ENCODE measurements around the gene ABCA6.

Gene ABCA6

DNA sequence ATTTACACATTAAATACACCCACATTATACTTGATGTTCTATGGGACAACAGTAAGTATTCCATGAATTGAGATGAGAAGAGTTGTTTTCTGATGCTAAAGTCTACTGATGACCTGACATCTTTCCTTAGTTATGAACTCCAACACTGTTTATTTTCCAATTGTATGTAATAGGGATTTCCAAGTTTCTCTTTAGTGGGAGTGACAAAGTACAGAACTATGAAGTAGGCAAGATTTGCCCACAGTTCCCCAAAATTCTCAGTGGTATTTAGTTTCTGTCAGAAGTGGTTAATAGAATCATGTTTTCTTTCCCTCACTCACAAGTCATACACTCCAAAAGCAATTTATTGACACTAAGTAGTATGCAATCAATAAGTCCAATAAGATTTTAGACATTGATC, 22.5 kb upstream of the ABCA6 start (continued):
- no peak for TF ChIP-seq ZNF169 (tag by site-specific recombination; IDR thresholded peaks at IDR 0.05)
- no peak for TF ChIP-seq OVOL3 (tag by site-specific recombination; IDR thresholded peaks at IDR 0.05)
- TF ChIP-seq ZNF2 (tag by site-specific recombination; IDR thresholded peaks at IDR 0.05) = no peak
- no peak for TF ChIP-seq ZNF23 (tag by site-specific recombination; IDR thresholded peaks at IDR 0.05; ENCODE audit: borderline replicate concordance)
- TF ChIP-seq KLF8 (tag by site-specific recombination; IDR thresholded peaks at IDR 0.05) = no peak
- no peak for TF ChIP-seq ZNF354C (tag by site-specific recombination; IDR thresholded peaks at IDR 0.05; ENCODE audit: borderline replicate concordance, low read depth)
- TF ChIP-seq ZNF677 (tag by site-specific recombination; IDR thresholded peaks at IDR 0.05) = no peak

DNA sequence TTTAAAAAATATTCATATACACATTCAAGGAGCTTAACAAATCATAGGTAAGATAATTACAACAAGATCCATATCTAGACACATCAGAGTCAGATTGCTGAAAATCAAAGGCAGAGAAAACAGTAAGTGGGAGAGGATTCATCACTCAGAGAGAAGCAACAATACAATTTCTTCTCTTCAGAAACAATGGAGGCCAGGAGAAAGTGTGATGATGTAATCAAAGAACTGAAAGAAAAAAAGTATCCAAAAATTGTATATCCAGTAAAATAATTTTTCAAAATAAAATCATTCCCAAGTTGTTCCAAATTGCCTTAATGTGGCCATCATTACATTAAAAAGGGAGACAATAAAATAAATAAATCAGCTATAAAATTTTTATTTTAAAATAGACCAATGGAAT, 17.7 kb upstream of the ABCA6 start:
- TF ChIP-seq ZNF529 (tag by site-specific recombination; IDR thresholded peaks at IDR 0.05; ENCODE audit: insufficient replicate concordance) (no peak), OSR2 (tag by site-specific recombination; IDR thresholded peaks at IDR 0.05) (no peak), REPIN1 (tag by site-specific recombination; IDR thresholded peaks at IDR 0.05; ENCODE audit: low read depth) (no peak), ZNF366 (tag by site-specific recombination; conservative IDR thresholded peaks at IDR 0.05) (no peak), ZNF623 (tag by site-specific recombination; IDR thresholded peaks at IDR 0.05) (no peak), ZBTB7A (tag by site-specific recombination; IDR thresholded peaks at IDR 0.05; ENCODE audit: low read depth) (no peak), ZFP37 (tag by site-specific recombination; IDR thresholded peaks at IDR 0.05) (no peak), ZNF707 (tag by site-specific recombination; IDR thresholded peaks at IDR 0.05) (no peak), ZNF354C (tag by site-specific recombination; IDR thresholded peaks at IDR 0.05; ENCODE audit: borderline replicate concordance, low read depth) (no peak), SP7 (tag by site-specific recombination; IDR thresholded peaks at IDR 0.05) (no peak), ZSCAN23 (tag by site-specific recombination; IDR thresholded peaks at IDR 0.05) (no peak), ZBTB1 (tag by site-specific recombination; IDR thresholded peaks at IDR 0.05) (no peak), SP3 (tag by site-specific recombination; IDR thresholded peaks at IDR 0.05) (no peak), ZNF394 (tag by site-specific recombination; IDR thresholded peaks at IDR 0.05; ENCODE audit: borderline replicate concordance) (no peak), ZNF48 (tag by site-specific recombination; IDR thresholded peaks at IDR 0.05) (no peak), YY1 (tag by site-specific recombination; IDR thresholded peaks at IDR 0.05) (no peak), ZNF19 (tag by site-specific recombination; IDR thresholded peaks at IDR 0.05; ENCODE audit: low read depth) (no peak)
- TF ChIP-seq, protein P1, sequence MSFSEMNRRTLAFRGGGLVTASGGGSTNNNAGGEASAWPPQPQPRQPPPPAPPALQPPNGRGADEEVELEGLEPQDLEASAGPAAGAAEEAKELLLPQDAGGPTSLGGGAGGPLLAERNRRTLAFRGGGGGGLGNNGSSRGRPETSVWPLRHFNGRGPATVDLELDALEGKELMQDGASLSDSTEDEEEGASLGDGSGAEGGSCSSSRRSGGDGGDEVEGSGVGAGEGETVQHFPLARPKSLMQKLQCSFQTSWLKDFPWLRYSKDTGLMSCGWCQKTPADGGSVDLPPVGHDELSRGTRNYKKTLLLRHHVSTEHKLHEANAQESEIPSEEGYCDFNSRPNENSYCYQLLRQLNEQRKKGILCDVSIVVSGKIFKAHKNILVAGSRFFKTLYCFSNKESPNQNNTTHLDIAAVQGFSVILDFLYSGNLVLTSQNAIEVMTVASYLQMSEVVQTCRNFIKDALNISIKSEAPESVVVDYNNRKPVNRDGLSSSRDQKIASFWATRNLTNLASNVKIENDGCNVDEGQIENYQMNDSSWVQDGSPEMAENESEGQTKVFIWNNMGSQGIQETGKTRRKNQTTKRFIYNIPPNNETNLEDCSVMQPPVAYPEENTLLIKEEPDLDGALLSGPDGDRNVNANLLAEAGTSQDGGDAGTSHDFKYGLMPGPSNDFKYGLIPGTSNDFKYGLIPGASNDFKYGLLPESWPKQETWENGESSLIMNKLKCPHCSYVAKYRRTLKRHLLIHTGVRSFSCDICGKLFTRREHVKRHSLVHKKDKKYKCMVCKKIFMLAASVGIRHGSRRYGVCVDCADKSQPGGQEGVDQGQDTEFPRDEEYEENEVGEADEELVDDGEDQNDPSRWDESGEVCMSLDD (tag by site-specific recombination; IDR thresholded peaks at IDR 0.05) = no peak
- TF ChIP-seq, protein P2, sequence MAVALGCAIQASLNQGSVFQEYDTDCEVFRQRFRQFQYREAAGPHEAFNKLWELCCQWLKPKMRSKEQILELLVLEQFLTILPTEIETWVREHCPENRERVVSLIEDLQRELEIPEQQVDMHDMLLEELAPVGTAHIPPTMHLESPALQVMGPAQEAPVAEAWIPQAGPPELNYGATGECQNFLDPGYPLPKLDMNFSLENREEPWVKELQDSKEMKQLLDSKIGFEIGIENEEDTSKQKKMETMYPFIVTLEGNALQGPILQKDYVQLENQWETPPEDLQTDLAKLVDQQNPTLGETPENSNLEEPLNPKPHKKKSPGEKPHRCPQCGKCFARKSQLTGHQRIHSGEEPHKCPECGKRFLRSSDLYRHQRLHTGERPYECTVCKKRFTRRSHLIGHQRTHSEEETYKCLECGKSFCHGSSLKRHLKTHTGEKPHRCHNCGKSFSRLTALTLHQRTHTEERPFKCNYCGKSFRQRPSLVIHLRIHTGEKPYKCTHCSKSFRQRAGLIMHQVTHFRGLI (tag by site-specific recombination; IDR thresholded peaks at IDR 0.05) = no peak
- TF ChIP-seq, protein P3, sequence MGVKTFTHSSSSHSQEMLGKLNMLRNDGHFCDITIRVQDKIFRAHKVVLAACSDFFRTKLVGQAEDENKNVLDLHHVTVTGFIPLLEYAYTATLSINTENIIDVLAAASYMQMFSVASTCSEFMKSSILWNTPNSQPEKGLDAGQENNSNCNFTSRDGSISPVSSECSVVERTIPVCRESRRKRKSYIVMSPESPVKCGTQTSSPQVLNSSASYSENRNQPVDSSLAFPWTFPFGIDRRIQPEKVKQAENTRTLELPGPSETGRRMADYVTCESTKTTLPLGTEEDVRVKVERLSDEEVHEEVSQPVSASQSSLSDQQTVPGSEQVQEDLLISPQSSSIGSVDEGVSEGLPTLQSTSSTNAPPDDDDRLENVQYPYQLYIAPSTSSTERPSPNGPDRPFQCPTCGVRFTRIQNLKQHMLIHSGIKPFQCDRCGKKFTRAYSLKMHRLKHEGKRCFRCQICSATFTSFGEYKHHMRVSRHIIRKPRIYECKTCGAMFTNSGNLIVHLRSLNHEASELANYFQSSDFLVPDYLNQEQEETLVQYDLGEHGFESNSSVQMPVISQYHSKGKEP (tag by site-specific recombination; IDR thresholded peaks at IDR 0.05) = no peak
- Histone ChIP-seq H3K27ac (ENCODE audit: extremely low read depth, low read depth, low read length) (no peak overlapping the region), H3K4me3 (ENCODE audit: low read depth, low read length) (no peak overlapping the region), H3K9me3 (ENCODE audit: control insufficient read depth, insufficient read depth, low read depth, low read length) (no peaks in the 10 kb centered on the region), H3K36me3 (ENCODE audit: control insufficient read depth in 2 of 2, insufficient read depth in 1 of 2, low read length in 2 of 2) (no peaks in the 10 kb centered on the region), H3K4me1 (ENCODE audit: control insufficient read depth, insufficient read depth, low read length) (no peaks in the 10 kb centered on the region)
- CTCF ChIA-PET = interaction anchor here (0.6 kb wide), 1 partner anchor 247 kb away, joined by 3 read pairs; no protein-coding TSS in a partner anchor
- POLR2A ChIA-PET = no interaction called here
